ENCODE results near the gene SLC7A11. TPM values are rescaled to one million over a fixed set of nuclear protein-coding genes. Genes with fewer than 3 reads are reported as not detected.

The SLC7A11 gene
- total RNA-seq, 1 donor from 2014 or later = 33.8 TPM

- H3K4me3 ChIP-seq (ENCODE audit: insufficient read depth, low read depth, low read length) = no peak overlapping the region
- no peak for DNase-seq (ENCODE audit: low read depth)
- H3K27ac Mint-ChIP-seq (ENCODE audit: unreplicated experiment) = peak overlapping the region; percentile 29
Observed at GRCh38 chr4:138185859-138186645, 56.1 kb downstream of the SLC7A11 start.

GRCh38 chr4:138184886-138185285 is 57.3 kb downstream of the SLC7A11 start:
- H3K36me3 Mint-ChIP-seq (ENCODE audit: low read depth, unreplicated experiment) = peaks cover 3% of the 10 kb centered on the region
- Histone ChIP-seq H3K9ac (ENCODE audit: low read length) (no peak overlapping the region), H3K4me2 (ENCODE audit: low read length) (no peak overlapping the region), H3K9me3 (ENCODE audit: insufficient read depth, low read depth, low read length) (no peaks in the 10 kb centered on the region), H2AFZ (ENCODE audit: low read depth, low read length) (no peak overlapping the region), H3K4me3 (ENCODE audit: insufficient read depth, low read depth, low read length) (no peak overlapping the region), H3K4me1 (ENCODE audit: insufficient read depth, low read length) (no peaks in the 10 kb centered on the region), H3K79me2 (ENCODE audit: insufficient read depth, low read length) (no peaks in the 10 kb centered on the region), H3K36me3 (ENCODE audit: insufficient read depth, low read length) (no peaks in the 10 kb centered on the region), H3K27me3 (ENCODE audit: insufficient read depth, low read length) (no peaks in the 10 kb centered on the region), H3K27ac (ENCODE audit: low read depth, low read length) (no peak overlapping the region), H4K20me1 (ENCODE audit: insufficient read depth, low read length) (no peaks in the 10 kb centered on the region)
- FAIRE-seq (no peak), DNase-seq (ENCODE audit: low read depth) (no peak)
- H3K27ac Mint-ChIP-seq (ENCODE audit: unreplicated experiment) = no peak overlapping the region
- no peaks in the 10 kb centered on the region for H3K9me3 Mint-ChIP-seq (ENCODE audit: unreplicated experiment)
- no peaks in the 10 kb centered on the region for H3K4me1 Mint-ChIP-seq (ENCODE audit: low read depth, unreplicated experiment)
- no peak for TF ChIP-seq EZH2 (IDR thresholded peaks at IDR 0.05; ENCODE audit: insufficient read depth, low read length)
- no peak overlapping the region for H3K4me3 Mint-ChIP-seq (ENCODE audit: unreplicated experiment)
- no peaks in the 10 kb centered on the region for H3K27me3 Mint-ChIP-seq (ENCODE audit: low read depth, unreplicated experiment)

More at GRCh38 chr4:138185859-138186645, 56.1 kb downstream of the SLC7A11 start:
- no peak overlapping the region for H3K4me3 Mint-ChIP-seq (ENCODE audit: unreplicated experiment)
- Histone ChIP-seq H3K4me1 (ENCODE audit: insufficient read depth, low read length) (no peaks in the 10 kb centered on the region), H3K79me2 (ENCODE audit: insufficient read depth, low read length) (no peaks in the 10 kb centered on the region), H3K27me3 (ENCODE audit: insufficient read depth, low read length) (no peaks in the 10 kb centered on the region), H3K9ac (ENCODE audit: low read length) (no peak overlapping the region), H2AFZ (ENCODE audit: low read depth, low read length) (no peak overlapping the region), H3K36me3 (ENCODE audit: insufficient read depth, low read length) (no peaks in the 10 kb centered on the region), H4K20me1 (ENCODE audit: insufficient read depth, low read length) (no peaks in the 10 kb centered on the region), H3K4me2 (ENCODE audit: low read length) (no peak overlapping the region), H3K9me3 (ENCODE audit: insufficient read depth, low read depth, low read length) (no peaks in the 10 kb centered on the region), H3K27ac (ENCODE audit: low read depth, low read length) (no peak overlapping the region)
- no peaks in the 10 kb centered on the region for H3K4me1 Mint-ChIP-seq (ENCODE audit: low read depth, unreplicated experiment)
- TF ChIP-seq EZH2 (IDR thresholded peaks at IDR 0.05; ENCODE audit: insufficient read depth, low read length) (no peak), CTCF (IDR thresholded peaks at IDR 0.05; ENCODE audit: insufficient read depth, low read depth, low read length) (no peak)
- FAIRE-seq = no peak
- H3K9me3 Mint-ChIP-seq (ENCODE audit: unreplicated experiment) = no peaks in the 10 kb centered on the region
- H3K36me3 Mint-ChIP-seq (ENCODE audit: low read depth, unreplicated experiment) = peaks cover 3% of the 10 kb centered on the region
- no peaks in the 10 kb centered on the region for H3K27me3 Mint-ChIP-seq (ENCODE audit: low read depth, unreplicated experiment)

DNA sequence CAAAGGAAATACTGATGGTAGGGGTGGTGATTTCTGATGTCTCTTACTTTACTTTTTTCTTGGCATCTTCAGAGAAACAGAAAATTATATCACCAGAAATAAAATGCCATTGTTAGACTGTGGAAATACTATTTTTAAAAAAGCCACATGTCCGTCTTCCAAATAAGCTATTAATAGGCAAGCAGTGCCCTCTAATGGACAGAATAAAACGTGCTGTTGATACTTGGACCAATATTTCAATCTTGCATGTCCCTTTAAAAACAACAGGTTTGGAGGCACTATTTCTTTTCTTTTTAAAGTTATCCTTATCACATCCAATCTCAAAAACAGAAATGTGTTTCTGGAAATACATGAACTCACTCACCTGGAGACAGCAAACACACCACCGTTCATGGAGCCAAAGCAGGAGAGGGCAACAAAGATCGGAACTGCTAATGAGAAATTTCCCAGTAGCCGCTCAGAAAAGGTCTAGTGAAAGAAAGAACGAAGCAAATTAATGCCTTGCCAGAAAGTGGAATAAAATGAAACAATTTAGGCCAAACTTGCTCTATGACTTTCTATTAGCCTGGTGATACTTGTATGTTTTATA is 59.2 kb downstream of the SLC7A11 start:
- no peaks in the 10 kb centered on the region for H3K36me3 ChIP-seq (ENCODE audit: insufficient read depth, low read length)
- Mint-ChIP-seq H3K36me3 (ENCODE audit: low read depth, unreplicated experiment) (peaks cover 7% of the 10 kb centered on the region), H3K9me3 (ENCODE audit: unreplicated experiment) (peaks cover 2% of the 10 kb centered on the region), H3K27me3 (ENCODE audit: low read depth, unreplicated experiment) (no peaks in the 10 kb centered on the region), H3K4me3 (ENCODE audit: unreplicated experiment) (no peak overlapping the region), H3K27ac (ENCODE audit: unreplicated experiment) (no peak overlapping the region), H3K4me1 (ENCODE audit: low read depth, unreplicated experiment) (no peaks in the 10 kb centered on the region)
- H3K4me3 ChIP-seq (ENCODE audit: insufficient read depth, low read depth, low read length) = no peak overlapping the region
- DNase-seq (ENCODE audit: low read depth) = peak; percentile 32
- H3K4me2 ChIP-seq (ENCODE audit: low read length) = no peak overlapping the region
- H3K9ac ChIP-seq (ENCODE audit: low read length) = no peak overlapping the region
- TF ChIP-seq CTCF (IDR thresholded peaks at IDR 0.05; ENCODE audit: insufficient read depth, low read depth, low read length) (peak; percentile 81), EZH2 (IDR thresholded peaks at IDR 0.05; ENCODE audit: insufficient read depth, low read length) (no peak)
- H3K79me2 ChIP-seq (ENCODE audit: insufficient read depth, low read length) = no peaks in the 10 kb centered on the region
- peak; percentile 60 for FAIRE-seq
- H3K4me1 ChIP-seq (ENCODE audit: insufficient read depth, low read length) = no peaks in the 10 kb centered on the region
- H4K20me1 ChIP-seq (ENCODE audit: insufficient read depth, low read length) = no peaks in the 10 kb centered on the region
- H2AFZ ChIP-seq (ENCODE audit: low read depth, low read length) = no peak overlapping the region
- no peak overlapping the region for H3K27ac ChIP-seq (ENCODE audit: low read depth, low read length)
- H3K9me3 ChIP-seq (ENCODE audit: insufficient read depth, low read depth, low read length) = no peaks in the 10 kb centered on the region
- H3K27me3 ChIP-seq (ENCODE audit: insufficient read depth, low read length) = no peaks in the 10 kb centered on the region

All from astrocyte (in vitro differentiated cells and primary cell).